ENCODE measurements around the gene TLX2. TPM values are rescaled to one million over a fixed set of nuclear protein-coding genes. Genes with fewer than 3 reads are reported as not detected.

The TLX2 gene
- total and polyA plus RNA-seq, 2 of the 4 experiments (the other 2 are of a cell fraction) = not detected

GRCh38 chr2:74553892-74554819, 39.9 kb downstream of the TLX2 start, which contains the start of the genes DOK1 and LOXL3:
Gene DOK1, plus strand, starts transcription at chr2:74554720. Its CDS starts 35 bp downstream, at chr2:74554755.
Gene LOXL3, minus strand, starts transcription at chr2:74553942. Its CDS starts 1,308 bp downstream, at chr2:74552634.
- Histone ChIP-seq H2AK9ac (replicated peaks; ENCODE audit: low read depth, low read length, poor library complexity) (peak within 1 kb of the TSS; percentile 97), H3K9me1 (ENCODE audit: insufficient read depth, low read length) (peaks cover 16% of the 10 kb centered on the region; the same call in 1 of the 2 replicates), H3K9me3 (ENCODE audit: control insufficient read depth, insufficient read depth, low read length) (no peaks in the 10 kb centered on the region), H3K4me2 (ENCODE audit: low read depth, low read length) (peak within 1 kb of the TSS; percentile 88), H2AK5ac (ENCODE audit: low read depth, low read length) (peak within 1 kb of the TSS; percentile 90), H3K79me1 (ENCODE audit: low read depth in 1 of 2, low read length in 2 of 2) (peaks cover 20 to 68% of the 10 kb centered on the region in 2 experiments), H4K5ac (ENCODE audit: low read depth, low read length) (peak within 1 kb of the TSS; percentile 97), H3K56ac (ENCODE audit: extremely low read depth, insufficient read depth, low read length) (peak within 1 kb of the TSS; percentile 66), H2AFZ (replicated peaks; ENCODE audit: low read length, poor library complexity) (peak within 1 kb of the TSS; percentile 98), H3K4me3 (ENCODE audit: insufficient read depth, low read depth, low read length) (peak within 1 kb of the TSS; percentile 78), H3K4ac (ENCODE audit: low read depth, low read length) (peak within 1 kb of the TSS; percentile 98), H3K14ac (replicated peaks; ENCODE audit: low read depth, low read length) (peak within 1 kb of the TSS; percentile 98), H2BK5ac (ENCODE audit: low read depth, low read length, poor library complexity, severe bottlenecking) (peak within 1 kb of the TSS; percentile 87), H2BK15ac (ENCODE audit: low read depth, low read length) (peak within 1 kb of the TSS; percentile 81; the same call in 2 of the 3 replicates), H2BK20ac (ENCODE audit: low read depth, low read length) (peak within 1 kb of the TSS; percentile 58), H4K20me1 (ENCODE audit: insufficient read depth, low read length) (no peaks in the 10 kb centered on the region; the same call in 1 of the 2 replicates), H3K23ac (ENCODE audit: low read depth, low read length) (peak within 1 kb of the TSS; percentile 94), H3K27me3 (ENCODE audit: control insufficient read depth, insufficient read depth, low read length) (no peaks in the 10 kb centered on the region), H3K36me3 (ENCODE audit: control insufficient read depth, insufficient read depth, low read length) (peaks cover 28% of the 10 kb centered on the region), H4K8ac (ENCODE audit: low read depth in 2 of 2, low read length in 2 of 2) (peak within 1 kb of the TSS; percentile 79 to 94), H3K18ac (ENCODE audit: low read depth, low read length) (peak within 1 kb of the TSS; percentile 77), H2BK120ac (ENCODE audit: low read depth, low read length) (peak within 1 kb of the TSS; percentile 90), H3K27ac (ENCODE audit: insufficient read depth, low read length) (peak within 1 kb of the TSS; percentile 91), H3K4me1 (ENCODE audit: control insufficient read depth, insufficient read depth, low read length) (peaks cover 22% of the 10 kb centered on the region), H4K91ac (ENCODE audit: insufficient read depth, low read depth, low read length) (peak within 1 kb of the TSS; percentile 98), H3K9ac (ENCODE audit: low read depth, low read length) (peak within 1 kb of the TSS; percentile 90)
- DNase-seq = peak; percentile 88
- ChIA-PET CTCF (no interaction called here), POLR2A (ENCODE audit: unreplicated experiment) (interaction anchor here (0.6 to 1.5 kb wide), 2 partner anchors 13 to 30 kb away, joined by 3 to 19 read pairs; no protein-coding TSS in a partner anchor)
- in situ Hi-C loops (cut with MboI; ENCODE audit: low sequenced_read_pairs) = no loop called here
- intact Hi-C loops (cut with micrococcal nuclease) = loop anchor here (1.0 to 2.0 kb wide), 2 partner anchors 33 to 47 kb away; partner anchors contain the start of gene PCGF1
- dilution Hi-C loops (cut with HindIII; ENCODE audit: low sequenced_read_pairs, unreplicated experiment) = no loop called here
- BruUV-seq (replicated peaks) = no TSS peak
- TF ChIP-seq ELK1 (IDR thresholded peaks at IDR 0.05; ENCODE audit: borderline replicate concordance, low read depth, low read length) = no peak
- no peak for TF ChIP-seq CTCF (conservative IDR thresholded peaks at IDR 0.05; ENCODE audit: low read depth, low read length)
- TF ChIP-seq MAFK (IDR thresholded peaks at IDR 0.05; ENCODE audit: low read depth, low read length) = peak; percentile 99
- TF ChIP-seq RCOR1 (IDR thresholded peaks at IDR 0.05; ENCODE audit: insufficient replicate concordance, low read length) = no peak
- peak; percentile 30; the same call in 1 of the 2 replicates for TF ChIP-seq POLR2A (IDR thresholded peaks at IDR 0.05; ENCODE audit: low read depth, low read length)
- TF ChIP-seq MAZ (IDR thresholded peaks at IDR 0.05; ENCODE audit: borderline replicate concordance, low read depth, low read length) = peak; percentile 91
- TF ChIP-seq RAD21 (IDR thresholded peaks at IDR 0.05; ENCODE audit: low read length) = no peak
- 1% methylated on average over 14 of the region's 73 CpGs; no CpG with 5 or more reads in 1 of the 2 experiments for WGBS, 2 experiments (ENCODE audit: extremely low coverage in 2 of 2, insufficient read length in 1 of 2)
- ATAC-seq (ENCODE audit: low read depth) = peak; percentile 85
